GM12878 (cell line): ENCODE data around the gene ADRA2C. TPM values are rescaled to one million over a fixed set of nuclear protein-coding genes. Genes with fewer than 3 reads are reported as not detected.

Experiments used
- ATAC-seq: fragments of 200-7000 bp; cut with Tn5 transposase; 3 replicates; pipeline ENCODE4 v1.9.1; 2020; ENCODE audit warnings: mild to moderate bottlenecking, moderate library complexity
- BruUV-seq: library from RNA; stranded (reverse); fragments of 400-500 nt; replicated peaks from 2 replicates; lab custom pipeline; 2021; lab: Mats Ljungman, UMichigan
- CTCF ChIA-PET: fragments of 300-600 bp; sonication (Branson Sonifier 250); formaldehyde crosslinking; extraction: SDS; loops from one replicate; lab custom pipeline; 2021; ENCODE audit warnings: inconsistent platforms; lab: Yijun Ruan, JAX
- POLR2A ChIA-PET: fragments of 350-600 bp; formaldehyde crosslinking; extraction: SDS; loops from one replicate; lab custom pipeline; 2021; ENCODE audit warnings: inconsistent platforms; lab: Charles Lee
- RAD21 ChIA-PET: fragments of 300-600 bp; sonication (Branson Sonifier 250); formaldehyde crosslinking; loops from one replicate; lab custom pipeline; 2023; ENCODE audit warnings: antibody characterized with exemption; ENCODE audit not compliant: unreplicated experiment; lab: Charles Lee
- SMC1A ChIA-PET: fragments of 300-600 bp; sonication (Branson Sonifier 250); formaldehyde crosslinking; loops from one replicate; lab custom pipeline; 2023; ENCODE audit not compliant: unreplicated experiment, uncharacterized antibody; lab: Charles Lee
- DNase-seq: peaks from one replicate; pipeline ENCODE4 v3.0.0-alpha.2; 2011; ENCODE audit warnings: low read depth, low spot score
- FAIRE-seq: peaks from 3 replicates; lab custom pipeline; 2011; peaks lifted over from hg19 to GRCh38; lab: Jason Lieb, UNC
- H2AFZ ChIP-seq: 2 replicates; pipeline ENCODE4 v1.6.0; 2011; ENCODE audit warnings: low read depth, low read length, control low read depth; ENCODE audit not compliant: control insufficient read depth
- H3K27ac ChIP-seq: 2 replicates; pipeline ENCODE4 v1.5.1; 2011; ENCODE audit warnings: control low read depth; ENCODE audit not compliant: control insufficient read depth, insufficient read depth
- H3K27me3 ChIP-seq, 2 experiments: replicated peaks in 1 of 2; 2 replicates each; pipeline versions ENCODE4 v1.6.0 to v1.6.1; 2011; ENCODE audit warnings: low read length in 1 of 2; ENCODE audit not compliant: control insufficient read depth in 2 of 2, insufficient read depth in 2 of 2
- H3K36me3 ChIP-seq, 2 experiments: 2 replicates each; pipeline ENCODE4 v1.5.1; 2011; ENCODE audit warnings: low read length in 1 of 2; ENCODE audit not compliant: control insufficient read depth in 2 of 2, insufficient read depth in 2 of 2
- H3K4me1 ChIP-seq: 2 replicates; pipeline ENCODE4 v1.6.1; 2011; ENCODE audit warnings: mild to moderate bottlenecking, low read length, moderate library complexity, mixed read lengths; ENCODE audit not compliant: control insufficient read depth, insufficient read depth
- H3K4me2 ChIP-seq: 2 replicates; pipeline ENCODE4 v1.6.0; 2011; ENCODE audit warnings: control low read depth; ENCODE audit not compliant: control insufficient read depth, insufficient read depth
- H3K4me3 ChIP-seq: fragments of 200-600 bp; sonication (generic); 2 replicates; pipeline ENCODE4 v1.5.1; 2016
- H3K79me2 ChIP-seq: 2 replicates; pipeline ENCODE4 v1.6.0; 2011; ENCODE audit warnings: low read length; ENCODE audit not compliant: control insufficient read depth, insufficient read depth
- H3K9ac ChIP-seq: 2 replicates; pipeline ENCODE4 v1.8.0; 2011; ENCODE audit warnings: low read length, control low read depth, mixed read lengths; ENCODE audit not compliant: control insufficient read depth, insufficient read depth
- H3K9me3 ChIP-seq: replicated peaks from 3 replicates; pipeline ENCODE4 v1.5.1; 2011; ENCODE audit warnings: mild to moderate bottlenecking, low read length; ENCODE audit not compliant: control insufficient read depth, insufficient read depth
- H4K20me1 ChIP-seq: 2 replicates; pipeline ENCODE4 v1.6.0; 2011; ENCODE audit not compliant: control insufficient read depth, insufficient read depth
- CHD4 ChIP-seq: fragments of 200-600 bp; sonication (generic); IDR thresholded peaks from 2 replicates; pipeline ENCODE4 v1.6.1; 2016; ENCODE audit warnings: mild to moderate bottlenecking
- DPF2 ChIP-seq: fragments of 450-650 bp; IDR thresholded peaks from 2 replicates; pipeline ENCODE4 v1.6.1; 2017; ENCODE audit warnings: mild to moderate bottlenecking
- E2F8 ChIP-seq: fragments of 450-650 bp; IDR thresholded peaks from 2 replicates; pipeline ENCODE4 v1.6.1; 2018; ENCODE audit warnings: mild to moderate bottlenecking, low read depth, moderate library complexity; ENCODE audit not compliant: partially characterized antibody
- ESRRA ChIP-seq: IDR thresholded peaks from 2 replicates; pipeline ENCODE4 v1.6.1; 2012; ENCODE audit warnings: mild to moderate bottlenecking, low read length, improper control_type of control experiment
- EZH2 ChIP-seq: IDR thresholded peaks from 2 replicates; pipeline ENCODE4 v1.6.1; 2012; ENCODE audit warnings: low read depth, mild to moderate bottlenecking, control low read depth, inconsistent platforms, low read length, borderline replicate concordance; ENCODE audit not compliant: control insufficient read depth
- FOS ChIP-seq: IDR thresholded peaks from 3 replicates; pipeline ENCODE4 v1.6.1; 2011; ENCODE audit warnings: borderline replicate concordance; ENCODE audit not compliant: insufficient read length; ENCODE audit errors: extremely low read depth
- IKZF2 ChIP-seq, 2 experiments: fragments of 450-650 bp; IDR thresholded peaks; 2 replicates each; pipeline ENCODE4 v1.6.1; 2017; ENCODE audit warnings: mild to moderate bottlenecking in 2 of 2, moderate library complexity in 2 of 2
- KDM1A ChIP-seq: fragments of 200-600 bp; sonication (generic); IDR thresholded peaks from 2 replicates; pipeline ENCODE4 v1.6.1; 2016; ENCODE audit warnings: borderline replicate concordance
- MAX ChIP-seq: IDR thresholded peaks from 2 replicates; pipeline ENCODE4 v1.6.1; 2012; ENCODE audit warnings: low read depth, low read length, improper control_type of control experiment
- NFXL1 ChIP-seq: fragments of 450-650 bp; IDR thresholded peaks from 2 replicates; pipeline ENCODE4 v1.6.1; 2017; ENCODE audit warnings: antibody characterized with exemption, mild to moderate bottlenecking, borderline replicate concordance
- PBX3 ChIP-seq: IDR thresholded peaks from 2 replicates; pipeline ENCODE4 v1.6.1; 2011; ENCODE audit warnings: mild to moderate bottlenecking, low read depth, low read length, moderate library complexity; ENCODE audit not compliant: insufficient replicate concordance
- PKNOX1 ChIP-seq: fragments of 450-650 bp; IDR thresholded peaks from 2 replicates; pipeline ENCODE4 v1.6.1; 2016; ENCODE audit warnings: mild to moderate bottlenecking
- POLR2A ChIP-seq: IDR thresholded peaks from 2 replicates; pipeline ENCODE4 v1.6.1; 2011; ENCODE audit warnings: low read depth, mild to moderate bottlenecking, low read length
- POLR2AphosphoS2 ChIP-seq: IDR thresholded peaks from 2 replicates; pipeline ENCODE4 v1.6.1; 2011; ENCODE audit warnings: low read depth, mild to moderate bottlenecking, low read length, improper control_type of control experiment, moderate library complexity
- POLR2AphosphoS5 ChIP-seq: IDR thresholded peaks from 2 replicates; pipeline ENCODE4 v1.6.1; 2011; ENCODE audit warnings: mild to moderate bottlenecking, low read length, inconsistent platforms
- SUPT20H ChIP-seq: IDR thresholded peaks from 2 replicates; pipeline ENCODE4 v1.6.1; 2011; ENCODE audit warnings: low read depth, mild to moderate bottlenecking, low read length, moderate library complexity, borderline replicate concordance; ENCODE audit not compliant: control insufficient read depth
- SUZ12 ChIP-seq: fragments of 200-600 bp; sonication (generic); IDR thresholded peaks from one replicate; pipeline ENCODE4 v1.6.1; 2018; ENCODE audit warnings: antibody characterized with exemption, mild to moderate bottlenecking; ENCODE audit not compliant: unreplicated experiment
- TCF3 ChIP-seq: IDR thresholded peaks from 2 replicates; pipeline ENCODE4 v1.6.1; 2012; ENCODE audit warnings: low read depth, mild to moderate bottlenecking, low read length, borderline replicate concordance; ENCODE audit not compliant: insufficient read depth
- ZNF622 ChIP-seq: fragments of 450-650 bp; IDR thresholded peaks from 2 replicates; pipeline ENCODE4 v1.6.1; 2017; ENCODE audit warnings: mild to moderate bottlenecking, inconsistent platforms
- WGBS: methylation state at CpG from one replicate; pipeline ENCODE4 v1.1.6; 2016; ENCODE audit warnings: low lambda C conversion rate; ENCODE audit not compliant: insufficient replicate concordance, insufficient coverage; ENCODE audit errors: missing lambda C conversion rate; 5-methylcytosine and 5-hydroxymethylcytosine counted together
- in situ Hi-C: fragments of 300-500 bp; cut with MboI; formaldehyde crosslinking; loops from 9 replicates; pipeline ENCODE4 v1.14.3; 2018; ENCODE audit warnings: mixed read lengths
- intact Hi-C: fragments of 100-400 bp; cut with micrococcal nuclease; formaldehyde crosslinking; loops from one replicate; pipeline ENCODE4 v1.14.2; 2022; ENCODE audit not compliant: unreplicated experiment
- polyA plus RNA-seq, 11 experiments: library from polyadenylated mRNA; depleted of rRNA in 4 of 11; unstranded in 6 of 11; stranded (reverse) in 5 of 11; fragments of >200 nt; fragmentation: Nextera tagmentation in 4 of 11; fragmentation: Illumina TruSeq in 1 of 11; extraction: Ambion mirVana in 4 of 11; extraction: Trizol in 1 of 11; gene quantifications; 1 replicate in 1 of 11; 2 replicates in 10 of 11; pipeline versions ENCODE4 v1.2.1 to v1.2.3, GENCODE V29; 2011 to 2016; ENCODE audit warnings: inconsistent platforms in 2 of 11, missing spikeins in 2 of 11, low read depth in 1 of 11
- total RNA-seq, 4 experiments: library from RNA; depleted of rRNA in 3 of 4; stranded (reverse); fragments of >200 nt in 3 of 4; fragmentation: Illumina TruSeq in 1 of 4; extraction: Trizol in 1 of 4; gene quantifications; 2 replicates each; pipeline versions ENCODE4 v1.2.1 to v1.2.3, GENCODE V29; 2013 to 2021

The ADRA2C gene
- total and polyA plus RNA-seq, 10 of the 15 experiments (the other 5 are each of a cell fraction or from before 2014, with no cell fraction given): 0.15 TPM; not detected in 9

GRCh38 chr4:3787489-3788365, 21.5 kb downstream of the ADRA2C start:
- no peak overlapping the region for H3K9ac ChIP-seq
- H3K79me2 ChIP-seq: no peaks in the 10 kb centered on the region
- no peaks in the 10 kb centered on the region for H4K20me1 ChIP-seq
- H3K36me3 ChIP-seq: no peaks in the 10 kb centered on the region
- no peaks in the 10 kb centered on the region for H3K4me1 ChIP-seq
- ATAC-seq: no peak
- no peak overlapping the region for H2AFZ ChIP-seq
- H3K27me3 ChIP-seq: no peaks in the 10 kb centered on the region
- no peak overlapping the region for H3K4me3 ChIP-seq
- CTCF ChIA-PET: interaction anchor here (1.0 kb wide), 1 partner anchor 137 kb away, joined by 3 read pairs; no protein-coding TSS in a partner anchor
- no peak for TF ChIP-seq PKNOX1
- no peak for TF ChIP-seq EZH2
- no peak for TF ChIP-seq PBX3
- no peak for TF ChIP-seq ZNF622
- no peak for TF ChIP-seq KDM1A
- no peak for TF ChIP-seq E2F8
- TF ChIP-seq ESRRA: no peak
- TF ChIP-seq DPF2: no peak
- TF ChIP-seq POLR2A: no peak
- no peak for TF ChIP-seq FOS
- no peak for TF ChIP-seq MAX
- no peak for TF ChIP-seq SUPT20H
- no peak for TF ChIP-seq CHD4
- TF ChIP-seq SUZ12: no peak
- no peak for TF ChIP-seq POLR2AphosphoS5
- TF ChIP-seq TCF3: no peak
- TF ChIP-seq NFXL1: no peak
- TF ChIP-seq IKZF2 (IDR thresholded peaks at IDR 0.05): no peak
- no peak for TF ChIP-seq POLR2AphosphoS2
- BruUV-seq: no TSS peak
- SMC1A ChIA-PET: no interaction called here
- in situ Hi-C loops: no loop called here
- 31% methylated on average over 17 of the region's 23 CpGs for WGBS
- DNase-seq: no peak
- no peaks in the 10 kb centered on the region for H3K9me3 ChIP-seq
- no peak overlapping the region for H3K27ac ChIP-seq
- POLR2A ChIA-PET: no interaction called here
- RAD21 ChIA-PET: no interaction called here
- peak; percentile 100 for FAIRE-seq
- no peak overlapping the region for H3K4me2 ChIP-seq
- intact Hi-C loops: no loop called here
